Heart right ventricle (tissue), 16 donors: ENCODE measurements around the gene HSD17B3. TPM values are rescaled to one million over a fixed set of nuclear protein-coding genes. Genes with fewer than 3 reads are reported as not detected.

ENCODE experiments used
- ATAC-seq, 8 donors: fragments of 200-7000 bp; cut with Tn5 transposase; one replicate each; pipeline ENCODE4 v1.9.1; 2020; ENCODE audit warnings: mild to moderate bottlenecking in 8 of 8, moderate library complexity in 8 of 8, moderate number of reproducible peaks in 1 of 8
- DNase-seq, 2 donors: peaks; one replicate each; pipeline ENCODE4 v3.0.0-alpha.2; 2020
- H3K27ac ChIP-seq, 10 donors: fragments of 200-600 bp; sonication (generic) in 2 of 10; one replicate each; pipeline versions ENCODE4 v1.5.0 to v1.8.0; 2020 to 2022; ENCODE audit warnings: mild to moderate bottlenecking in 3 of 10
- H3K27me3 ChIP-seq, 7 donors: fragments of 200-600 bp; one replicate each; pipeline ENCODE4 v1.8.0; 2021 to 2022; ENCODE audit warnings: mild to moderate bottlenecking in 2 of 7
- H3K36me3 ChIP-seq, 9 donors: fragments of 200-600 bp; sonication (generic) in 1 of 9; one replicate each; pipeline versions ENCODE4 v1.5.0 to v1.8.0; 2020 to 2022; ENCODE audit warnings: mild to moderate bottlenecking in 2 of 9
- H3K4me1 ChIP-seq, 9 donors: fragments of 200-600 bp; sonication (generic) in 1 of 9; one replicate each; pipeline versions ENCODE4 v1.5.0 to v1.8.0; 2020 to 2022; ENCODE audit warnings: mild to moderate bottlenecking in 4 of 9
- H3K4me3 ChIP-seq, 10 donors: fragments of 200-600 bp; sonication (generic) in 2 of 10; one replicate each; pipeline versions ENCODE4 v1.5.0 to v1.8.0; 2020 to 2022; ENCODE audit warnings: mild to moderate bottlenecking in 7 of 10, moderate library complexity in 2 of 10
- H3K9me3 ChIP-seq, 11 donors: fragments of 200-600 bp in 10 of 11; sonication (generic) in 2 of 11; one replicate each; pipeline versions ENCODE4 v1.5.0 to v1.8.0; 2013 to 2022; ENCODE audit warnings: mild to moderate bottlenecking in 2 of 11, control low read depth in 1 of 11, moderate library complexity in 1 of 11
- CTCF ChIP-seq, 9 donors: fragments of 200-600 bp; sonication (generic) in 2 of 9; IDR thresholded peaks; one replicate each; pipeline versions ENCODE4 v1.5.0 to v1.8.0; 2021 to 2022; ENCODE audit warnings: antibody characterized with exemption in 9 of 9, mild to moderate bottlenecking in 5 of 9, moderate library complexity in 1 of 9
- WGBS, 2 donors: extraction: QIAGEN DNeasy Blood & Tissue Kit; methylation state at CpG; one replicate each; pipeline ENCODE4 v1.1.7; 2013; ENCODE audit warnings: inconsistent platforms in 1 of 2; 5-methylcytosine and 5-hydroxymethylcytosine counted together
- intact Hi-C, 10 donors: fragments of 100-400 bp; cut with DNase I; formaldehyde crosslinking; loops; one replicate each; pipeline versions ENCODE4 v1.11.1 to v1.14.2; 2022
- polyA plus RNA-seq, 2 donors: library from polyadenylated mRNA; stranded (reverse); fragments of 200-250 nt; gene quantifications; one replicate each; pipeline ENCODE4 v1.2.3, GENCODE V29; 2013
- total RNA-seq, 10 donors: library from RNA; stranded (reverse); fragmentation: NEBNext Ultra II Directional in 3 of 10; extraction: Animal tissue kit (Norgen Biotek cat#: 25700) in 3 of 10; gene quantifications; one replicate each; pipeline versions ENCODE4 v1.2.1 to v1.2.4, GENCODE V29; 2021 to 2023
- donor health status: Arrhythmogenic right ventricular cardiomyopathy.
- donor health status: ischemic (EF 13 %, LVEDD 7.1; RV severe dilation, severe dysfunction).
- donor health status: healthy with polysubstance abuse.
- donor health status: DM: no; HTN: yes; CAD: no.
- donor health status: DM: no; HTN: no; CAD: no.
- donor health status: ischemic (EF 25% LVEDD 6.9; RV normal size, moderate dysfunction).
- donor health status: ischemic (EF 25% LVEDD 5.7; RV mildly dilated, moderate dysfunction).
- donor health status: healthy.
- donor health status: DM: yes; HTN: yes; CAD: no.
- donor health status: Ischemic cardiomyopathy.
- donor health status: ischemic (EF 35%, LVEDD 5.7; RV mildly dilated, moderate dysfunction).
- donor health status: nonischemic (EF 11% LVEDD 7.7; RV severe dilation, severe dysfunction).
- donor health status: DM: yes; HTN: yes; CAD: no.
- donor health status: PGD.
- donor health status: ischemic (EF 29% LVEDD 5.4; RV normal size, mild dysfunction).
- donor health status: nonischemic (EF 23%, LVEDD 6.1; RV moderate dilation, normal function).

HSD17B3 gene
- total and polyA plus RNA-seq, 12 donors, result 0.66 to 12.2 (median 1.2) TPM

GRCh38 chr9:96255698-96256097 lies 46.3 kb downstream of the HSD17B3 start:
- no peaks in the 10 kb centered on the region for H3K9me3 ChIP-seq
- DNase-seq (no peak), ATAC-seq (no peak)
- H3K4me3 ChIP-seq, result no peak overlapping the region
- WGBS, 2 donors, result 83 to 88% methylated on average over 18 of the region's 18 CpGs
- no peak overlapping the region for H3K27ac ChIP-seq
- no peaks in the 10 kb centered on the region for H3K4me1 ChIP-seq
- no peaks in the 10 kb centered on the region for H3K36me3 ChIP-seq
- intact Hi-C loops, result no loop called here
- no peak for TF ChIP-seq CTCF (IDR thresholded peaks at IDR 0.05)
- peaks cover 0 to 8% (median 0%) of the 10 kb centered on the region in 7 donors for H3K27me3 ChIP-seq

GRCh38 chr9:96253059-96253696 lies 48.8 kb downstream of the HSD17B3 start:
- ATAC-seq (no peak), DNase-seq (no peak)
- intact Hi-C loops, result no loop called here
- H3K27me3 ChIP-seq, result peaks cover 0 to 8% (median 0%) of the 10 kb centered on the region in 7 donors
- H3K4me1 ChIP-seq, result no peaks in the 10 kb centered on the region
- no peaks in the 10 kb centered on the region for H3K9me3 ChIP-seq
- no peak overlapping the region for H3K27ac ChIP-seq
- TF ChIP-seq CTCF (IDR thresholded peaks at IDR 0.05), result no peak
- no peaks in the 10 kb centered on the region for H3K36me3 ChIP-seq
- no peak overlapping the region for H3K4me3 ChIP-seq
- 75 to 81% methylated on average over 11 of the region's 11 CpGs for WGBS, 2 donors

GRCh38 chr9:96251451-96251850 lies 50.5 kb downstream of the HSD17B3 start:
- intact Hi-C loops, result no loop called here
- Histone ChIP-seq H3K27me3 (peaks cover 0 to 8% (median 0%) of the 10 kb centered on the region in 7 donors), H3K4me1 (no peaks in the 10 kb centered on the region), H3K36me3 (no peaks in the 10 kb centered on the region), H3K4me3 (no peak overlapping the region), H3K9me3 (no peaks in the 10 kb centered on the region), H3K27ac (no peak overlapping the region)
- WGBS, 2 donors, result 95 to 98% methylated on average over 4 of the region's 4 CpGs
- ATAC-seq (no peak), DNase-seq (no peak)
- TF ChIP-seq CTCF (IDR thresholded peaks at IDR 0.05), result no peak

GRCh38 chr9:96249746-96250145 lies 52.2 kb downstream of the HSD17B3 start:
- no peak for TF ChIP-seq CTCF (IDR thresholded peaks at IDR 0.05)
- ATAC-seq, result no peak
- Histone ChIP-seq H3K27ac (no peak overlapping the region), H3K9me3 (no peaks in the 10 kb centered on the region), H3K4me3 (no peak overlapping the region), H3K36me3 (no peaks in the 10 kb centered on the region), H3K4me1 (no peaks in the 10 kb centered on the region), H3K27me3 (peaks cover 0 to 8% (median 0%) of the 10 kb centered on the region in 7 donors)
- intact Hi-C loops, result no loop called here
- 75 to 83% methylated on average over 6 of the region's 6 CpGs for WGBS, 2 donors
- no peak for DNase-seq
